OCI-LY7 (cell line): ENCODE measurements around the gene PIK3R3. TPM values are rescaled to one million over a fixed set of nuclear protein-coding genes. Genes with fewer than 3 reads are reported as not detected.

Experiments used
- BruUV-seq: library from RNA; stranded (reverse); fragments of 400-500 nt; replicated peaks from 2 replicates; lab custom pipeline; 2021; lab: Mats Ljungman, UMichigan
- CTCF ChIA-PET: fragments of 300-600 bp; sonication (Branson Sonifier 250); formaldehyde crosslinking; loops from one replicate; lab custom pipeline; 2022; ENCODE audit warnings: antibody characterized with exemption; ENCODE audit not compliant: unreplicated experiment; lab: Charles Lee
- POLR2A ChIA-PET: fragments of 300-600 bp; sonication (Branson Sonifier 250); formaldehyde crosslinking; loops from one replicate; lab custom pipeline; 2022; ENCODE audit warnings: antibody characterized with exemption; lab: Charles Lee
- DNase-seq: peaks from one replicate; pipeline ENCODE4 v3.0.0-alpha.2; 2015; ENCODE audit warnings: low spot score
- H2AFZ ChIP-seq: fragments of 200-600 bp; sonication (generic), shearing (Covaris generic); 2 replicates; pipeline ENCODE4 v1.6.1; 2014; ENCODE audit warnings: mild to moderate bottlenecking, antibody characterized with exemption, low read length, moderate library complexity
- H3K27ac ChIP-seq: fragments of 200-600 bp; sonication (generic); 2 replicates; pipeline ENCODE4 v1.5.1; 2014; ENCODE audit warnings: mixed run types, low read depth, mild to moderate bottlenecking, moderate library complexity, low read length, inconsistent platforms; ENCODE audit not compliant: poor library complexity, severe bottlenecking
- H3K36me3 ChIP-seq: fragments of 200-600 bp; sonication (generic); 2 replicates; pipeline ENCODE4 v1.6.1; 2014; ENCODE audit warnings: mild to moderate bottlenecking, antibody characterized with exemption, low read length, moderate library complexity, mixed read lengths; ENCODE audit not compliant: insufficient read depth
- H3K4me1 ChIP-seq: fragments of 200-600 bp; sonication (generic); 2 replicates; pipeline ENCODE4 v1.5.1; 2014; ENCODE audit warnings: mild to moderate bottlenecking, low read length; ENCODE audit not compliant: insufficient read depth, poor library complexity, severe bottlenecking
- H3K4me2 ChIP-seq: fragments of 200-600 bp; sonication (generic); 2 replicates; pipeline ENCODE4 v1.6.1; 2014; ENCODE audit warnings: mild to moderate bottlenecking, low read length
- H3K4me3 ChIP-seq: fragments of 200-600 bp; sonication (generic); 2 replicates; pipeline ENCODE4 v1.5.1; 2014; ENCODE audit warnings: mild to moderate bottlenecking, low read depth, low read length; ENCODE audit not compliant: poor library complexity, severe bottlenecking
- H3K79me2 ChIP-seq: fragments of 200-600 bp; sonication (generic); 2 replicates; pipeline ENCODE4 v1.6.1; 2016; ENCODE audit warnings: low read depth, mild to moderate bottlenecking, low read length, moderate library complexity, mixed read lengths; ENCODE audit not compliant: insufficient read depth
- H3K9me2 ChIP-seq: fragments of 200-600 bp; sonication (generic); 2 replicates; pipeline ENCODE4 v1.6.1; 2016; ENCODE audit warnings: mild to moderate bottlenecking, low read length, mixed read lengths; ENCODE audit not compliant: insufficient read depth
- H3K9me3 ChIP-seq: fragments of 200-600 bp; sonication (generic); 2 replicates; pipeline ENCODE4 v1.6.1; 2014; ENCODE audit warnings: mild to moderate bottlenecking, mixed run types, low read length, mixed read lengths
- H4K20me1 ChIP-seq: fragments of 200-600 bp; sonication (generic); 2 replicates; pipeline ENCODE4 v1.6.1; 2014; ENCODE audit warnings: mild to moderate bottlenecking, antibody characterized with exemption, low read length, moderate library complexity, mixed read lengths; ENCODE audit not compliant: insufficient read depth
- EZH2phosphoT487 ChIP-seq: fragments of 200-600 bp; sonication (generic); IDR thresholded peaks from 2 replicates; pipeline ENCODE4 v1.6.1; 2018; ENCODE audit warnings: low read depth, borderline replicate concordance, mild to moderate bottlenecking, mixed run types, antibody characterized with exemption, low read length, moderate library complexity, mixed read lengths
- intact Hi-C: fragments of 100-400 bp; cut with micrococcal nuclease; formaldehyde crosslinking; loops from one replicate; pipeline ENCODE4 v1.10.0; 2022; ENCODE audit not compliant: unreplicated experiment
- total RNA-seq, 2 experiments: library from RNA; depleted of rRNA in 1 of 2; stranded (reverse); fragments of >200 nt in 1 of 2; shearing (Covaris generic) in 1 of 2; gene quantifications; 2 replicates each; pipeline ENCODE4 v1.2.3, GENCODE V29; 2014 to 2022
- TF ChIP-seq, protein P1 (sequence below): fragments of 200-600 bp; sonication (generic); conservative IDR thresholded peaks from 2 replicates; pipeline ENCODE4 v1.5.1; 2014; ENCODE audit warnings: mild to moderate bottlenecking, antibody characterized with exemption, low read length, moderate library complexity, mixed read lengths

PIK3R3 gene
- total RNA-seq, 2 experiments from 2014 or later = 12.7 to 27.0 TPM

DNA sequence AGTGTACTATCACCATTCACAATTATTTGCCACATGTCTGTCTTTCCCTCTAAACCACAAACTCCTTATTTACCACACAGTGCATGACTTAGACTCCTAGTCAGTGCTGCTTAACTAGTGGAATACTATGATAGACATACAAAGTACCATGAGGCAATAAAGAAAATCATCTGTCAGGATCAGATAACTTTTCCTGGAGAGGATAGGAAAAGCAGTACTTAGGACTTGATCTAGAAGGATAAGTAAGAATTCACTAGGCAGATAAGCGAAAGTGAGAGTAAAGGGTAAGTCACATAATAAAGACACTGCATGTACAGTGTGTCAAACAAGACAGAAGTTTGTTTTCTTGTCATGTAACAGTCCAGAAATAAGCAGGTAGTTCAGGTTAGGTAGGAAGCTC lies 21.3 kb upstream of the PIK3R3 start:
- BruUV-seq = no TSS peak
- TF ChIP-seq, protein P1, sequence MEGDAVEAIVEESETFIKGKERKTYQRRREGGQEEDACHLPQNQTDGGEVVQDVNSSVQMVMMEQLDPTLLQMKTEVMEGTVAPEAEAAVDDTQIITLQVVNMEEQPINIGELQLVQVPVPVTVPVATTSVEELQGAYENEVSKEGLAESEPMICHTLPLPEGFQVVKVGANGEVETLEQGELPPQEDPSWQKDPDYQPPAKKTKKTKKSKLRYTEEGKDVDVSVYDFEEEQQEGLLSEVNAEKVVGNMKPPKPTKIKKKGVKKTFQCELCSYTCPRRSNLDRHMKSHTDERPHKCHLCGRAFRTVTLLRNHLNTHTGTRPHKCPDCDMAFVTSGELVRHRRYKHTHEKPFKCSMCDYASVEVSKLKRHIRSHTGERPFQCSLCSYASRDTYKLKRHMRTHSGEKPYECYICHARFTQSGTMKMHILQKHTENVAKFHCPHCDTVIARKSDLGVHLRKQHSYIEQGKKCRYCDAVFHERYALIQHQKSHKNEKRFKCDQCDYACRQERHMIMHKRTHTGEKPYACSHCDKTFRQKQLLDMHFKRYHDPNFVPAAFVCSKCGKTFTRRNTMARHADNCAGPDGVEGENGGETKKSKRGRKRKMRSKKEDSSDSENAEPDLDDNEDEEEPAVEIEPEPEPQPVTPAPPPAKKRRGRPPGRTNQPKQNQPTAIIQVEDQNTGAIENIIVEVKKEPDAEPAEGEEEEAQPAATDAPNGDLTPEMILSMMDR = no peak
- TF ChIP-seq EZH2phosphoT487 = no peak
- Histone ChIP-seq H3K4me1 (no peaks in the 10 kb centered on the region), H3K9me3 (no peaks in the 10 kb centered on the region), H3K36me3 (no peaks in the 10 kb centered on the region), H3K4me3 (no peak overlapping the region), H3K9me2 (no peaks in the 10 kb centered on the region), H3K27ac (no peak overlapping the region), H4K20me1 (no peaks in the 10 kb centered on the region), H2AFZ (no peak overlapping the region), H3K79me2 (no peaks in the 10 kb centered on the region), H3K4me2 (no peak overlapping the region)
- no peak for DNase-seq
- intact Hi-C loops = no loop called here
- ChIA-PET CTCF (no interaction called here), POLR2A (interaction anchor here (0.6 kb wide), 1 partner anchor 18 kb away, joined by 7 read pairs; no protein-coding TSS in a partner anchor)

DNA sequence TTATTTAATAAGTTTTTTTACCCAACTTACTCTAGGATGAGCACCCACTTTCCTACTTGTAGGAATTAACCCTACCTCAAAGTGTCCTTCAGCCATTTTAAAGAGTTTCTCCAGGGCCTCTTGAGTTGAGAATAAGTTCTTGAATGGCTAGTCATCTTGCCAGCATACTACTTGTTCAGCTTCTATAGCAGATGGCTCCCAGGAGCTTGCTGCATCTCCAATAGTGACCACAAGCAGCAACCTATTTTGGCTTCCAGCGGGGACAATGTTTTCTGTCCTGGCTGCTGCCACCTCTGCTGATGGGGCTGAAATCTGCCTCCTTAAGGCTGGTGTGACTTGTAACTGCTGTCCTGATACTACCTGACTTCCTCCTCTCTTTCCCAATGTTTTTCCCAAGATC lies 20.8 kb upstream of the PIK3R3 start:
- POLR2A ChIA-PET = no interaction called here
- TF ChIP-seq, protein P1 = no peak
- no peak for TF ChIP-seq EZH2phosphoT487
- no peaks in the 10 kb centered on the region for H3K4me1 ChIP-seq
- CTCF ChIA-PET = no interaction called here
- H3K4me3 ChIP-seq = no peak overlapping the region
- intact Hi-C loops = no loop called here
- H3K36me3 ChIP-seq = no peaks in the 10 kb centered on the region
- H3K27ac ChIP-seq = no peak overlapping the region
- H3K79me2 ChIP-seq = no peaks in the 10 kb centered on the region
- no peak overlapping the region for H2AFZ ChIP-seq
- no TSS peak for BruUV-seq
- no peaks in the 10 kb centered on the region for H3K9me3 ChIP-seq
- H3K9me2 ChIP-seq = no peaks in the 10 kb centered on the region
- DNase-seq = no peak
- no peaks in the 10 kb centered on the region for H4K20me1 ChIP-seq
- no peak overlapping the region for H3K4me2 ChIP-seq

DNA sequence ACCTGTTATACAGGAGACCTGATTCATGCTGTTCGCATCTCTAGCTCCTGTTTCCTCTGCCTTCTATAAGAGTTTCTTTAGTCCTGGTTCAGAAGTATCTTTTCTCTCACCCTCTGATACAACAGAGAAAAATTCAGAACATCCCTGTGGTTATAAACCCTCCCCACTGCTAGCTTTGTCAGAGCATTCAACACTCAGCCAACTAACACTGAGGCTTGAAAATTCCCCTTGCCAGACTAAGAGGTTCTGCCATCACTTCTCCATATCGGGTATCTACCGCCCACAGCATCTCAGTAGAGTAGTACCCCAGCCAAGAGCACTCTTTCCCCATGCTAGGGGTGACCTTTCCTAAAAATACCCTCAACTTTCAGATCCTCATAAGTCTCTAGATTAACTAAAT lies 19.6 kb upstream of the PIK3R3 start:
- Histone ChIP-seq H3K9me3 (no peaks in the 10 kb centered on the region), H3K79me2 (no peaks in the 10 kb centered on the region), H2AFZ (no peak overlapping the region), H3K36me3 (no peaks in the 10 kb centered on the region), H3K9me2 (no peaks in the 10 kb centered on the region), H3K27ac (no peak overlapping the region), H3K4me3 (no peak overlapping the region), H3K4me1 (no peaks in the 10 kb centered on the region), H3K4me2 (no peak overlapping the region), H4K20me1 (no peaks in the 10 kb centered on the region)
- TF ChIP-seq, protein P1 = no peak
- no peak for TF ChIP-seq EZH2phosphoT487
- intact Hi-C loops = no loop called here
- ChIA-PET POLR2A (interaction anchor here (1.2 kb wide), 2 partner anchors 8 to 108 kb away, joined by 3 to 4 read pairs; no protein-coding TSS in a partner anchor), CTCF (no interaction called here)
- no peak for DNase-seq
- BruUV-seq = no TSS peak
